IPS-18c (cell line): ENCODE data around the gene C2orf74.
"Not testable (repeated sequence)": the region's sequence is repeated elsewhere in the genome, so short reads cannot be mapped to it uniquely, and the experiment has no call there.

ENCODE experiments used
- H3K4me3 ChIP-seq: 2 replicates; pipeline ENCODE4 v1.7.0; 2013; ENCODE audit warnings: low read depth, mild to moderate bottlenecking, low read length, moderate library complexity; ENCODE audit not compliant: insufficient read depth
- H3K9me3 ChIP-seq: one replicate; pipeline ENCODE4 v1.6.1; 2013; ENCODE audit warnings: mild to moderate bottlenecking, low read length, moderate library complexity; ENCODE audit not compliant: control insufficient read depth, insufficient read depth

C2orf74 gene

GRCh38 chr2:61162721-61163120 lies 733 bp downstream of the C2orf74 start:
- H3K4me3 ChIP-seq = no peak overlapping the region
- H3K9me3 ChIP-seq = no peaks in the 10 kb centered on the region

DNA sequence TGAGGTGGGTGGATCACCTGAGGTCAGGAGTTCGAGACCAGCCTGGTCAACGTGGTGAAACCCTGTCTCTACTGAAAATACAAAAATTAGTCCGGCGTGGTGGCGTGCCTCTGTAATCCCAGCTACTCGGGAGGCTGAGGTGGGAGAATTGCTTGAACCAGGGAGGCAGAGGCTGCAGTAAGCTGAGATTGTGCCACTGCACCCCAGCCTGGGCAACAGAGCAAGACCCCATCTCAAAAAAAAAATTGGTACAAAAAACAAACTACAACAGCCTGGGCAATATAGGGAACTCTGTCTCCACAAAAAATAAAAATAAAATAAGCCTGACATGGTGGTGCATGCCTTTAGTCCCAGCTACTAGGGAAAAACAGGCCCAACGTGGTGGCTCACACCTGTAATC lies 3.1 kb downstream of the C2orf74 start:
- not testable (repeated sequence) for H3K4me3 ChIP-seq, H3K9me3 ChIP-seq

GRCh38 chr2:61165946-61166345 lies 4.0 kb downstream of the C2orf74 start:
- H3K9me3 ChIP-seq = no peaks in the 10 kb centered on the region
- no peak overlapping the region for H3K4me3 ChIP-seq

DNA sequence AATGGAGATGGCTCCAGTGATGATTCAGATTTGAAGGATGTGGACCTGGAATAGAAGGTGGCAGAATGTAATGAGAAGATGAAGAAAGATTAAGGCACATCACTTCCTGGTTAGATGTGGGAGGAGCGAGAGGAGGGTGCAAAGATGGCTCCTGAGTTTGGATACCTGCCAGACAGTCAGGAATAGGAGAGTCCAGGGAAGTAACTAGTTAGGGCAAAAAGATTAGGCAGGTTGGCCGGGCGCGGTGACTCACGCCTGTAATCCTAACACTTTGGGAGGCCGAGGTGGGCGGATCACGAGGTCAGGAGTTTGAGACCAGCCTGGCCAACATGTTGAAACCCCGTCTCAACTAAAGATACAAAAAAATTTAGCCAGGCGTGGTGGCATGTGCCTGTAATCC lies 5.6 kb downstream of the C2orf74 start:
- no peaks in the 10 kb centered on the region for H3K9me3 ChIP-seq
- H3K4me3 ChIP-seq = no peak overlapping the region

GRCh38 chr2:61172671-61173070 lies 10.7 kb downstream of the C2orf74 start:
- H3K4me3 ChIP-seq = no peak overlapping the region
- no peaks in the 10 kb centered on the region for H3K9me3 ChIP-seq

- Histone ChIP-seq H3K4me3 (no peak overlapping the region), H3K9me3 (no peaks in the 10 kb centered on the region)
Observed at GRCh38 chr2:61173116-61173515, 11.1 kb downstream of the C2orf74 start.

DNA sequence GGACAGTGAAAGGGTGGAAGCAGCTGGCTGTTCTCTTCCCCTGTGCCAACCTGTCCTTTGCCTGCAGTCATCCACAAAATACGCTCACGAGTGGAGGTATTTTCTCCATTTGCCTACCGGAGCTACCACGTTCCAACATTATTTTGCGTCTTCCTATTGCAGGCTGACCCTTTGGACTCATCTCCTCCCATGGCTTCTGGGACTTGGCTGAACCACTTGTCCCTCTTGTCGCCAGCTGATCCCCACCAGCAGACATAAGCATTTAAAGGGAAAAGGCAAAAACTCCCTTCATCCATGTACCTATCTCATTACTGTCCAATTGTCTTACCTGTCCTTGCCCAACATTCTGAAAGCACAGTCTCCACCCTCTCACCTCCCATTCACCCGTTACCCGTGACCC lies 13.0 kb downstream of the C2orf74 start:
- no peaks in the 10 kb centered on the region for H3K9me3 ChIP-seq
- H3K4me3 ChIP-seq = no peak overlapping the region

- no peaks in the 10 kb centered on the region for H3K9me3 ChIP-seq
Observed at GRCh38 chr2:61176755-61177726, 15.1 kb downstream of the C2orf74 start.

GRCh38 chr2:61177727-61178549 lies 15.9 kb downstream of the C2orf74 start:
- H3K4me3 ChIP-seq = peak overlapping the region; percentile 64
- H3K9me3 ChIP-seq = no peaks in the 10 kb centered on the region

More at GRCh38 chr2:61176755-61177726, 15.1 kb downstream of the C2orf74 start:
- H3K4me3 ChIP-seq = peak overlapping the region; percentile 64

- H3K4me3 ChIP-seq = peak overlapping the region; percentile 26
- H3K9me3 ChIP-seq = no peaks in the 10 kb centered on the region
Observed at GRCh38 chr2:61178603-61179545, 16.9 kb downstream of the C2orf74 start.

- no peak overlapping the region for H3K4me3 ChIP-seq
- no peaks in the 10 kb centered on the region for H3K9me3 ChIP-seq
Observed at GRCh38 chr2:61179701-61180639, 18.0 kb downstream of the C2orf74 start.

DNA sequence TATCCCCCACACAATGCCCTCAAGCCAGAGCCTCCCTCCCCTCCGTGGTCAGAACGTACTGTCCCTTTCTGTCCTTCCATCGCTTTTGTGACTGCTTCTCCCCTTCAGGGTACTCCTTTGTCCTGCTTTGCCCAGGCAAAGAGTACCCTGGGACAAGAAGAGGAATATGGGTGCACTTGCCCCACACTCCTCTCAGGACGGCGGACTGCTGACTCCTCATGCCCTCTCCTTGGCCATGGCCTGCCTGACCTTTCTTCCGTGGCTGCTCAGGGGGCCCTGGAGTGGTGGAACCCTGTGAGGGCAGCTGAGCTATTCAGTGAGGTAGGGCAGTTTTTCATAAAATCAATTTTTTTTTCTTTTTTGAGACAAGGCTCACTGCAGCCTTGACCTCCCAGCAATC lies 18.7 kb downstream of the C2orf74 start:
- H3K4me3 ChIP-seq = no peak overlapping the region
- H3K9me3 ChIP-seq = no peaks in the 10 kb centered on the region

DNA sequence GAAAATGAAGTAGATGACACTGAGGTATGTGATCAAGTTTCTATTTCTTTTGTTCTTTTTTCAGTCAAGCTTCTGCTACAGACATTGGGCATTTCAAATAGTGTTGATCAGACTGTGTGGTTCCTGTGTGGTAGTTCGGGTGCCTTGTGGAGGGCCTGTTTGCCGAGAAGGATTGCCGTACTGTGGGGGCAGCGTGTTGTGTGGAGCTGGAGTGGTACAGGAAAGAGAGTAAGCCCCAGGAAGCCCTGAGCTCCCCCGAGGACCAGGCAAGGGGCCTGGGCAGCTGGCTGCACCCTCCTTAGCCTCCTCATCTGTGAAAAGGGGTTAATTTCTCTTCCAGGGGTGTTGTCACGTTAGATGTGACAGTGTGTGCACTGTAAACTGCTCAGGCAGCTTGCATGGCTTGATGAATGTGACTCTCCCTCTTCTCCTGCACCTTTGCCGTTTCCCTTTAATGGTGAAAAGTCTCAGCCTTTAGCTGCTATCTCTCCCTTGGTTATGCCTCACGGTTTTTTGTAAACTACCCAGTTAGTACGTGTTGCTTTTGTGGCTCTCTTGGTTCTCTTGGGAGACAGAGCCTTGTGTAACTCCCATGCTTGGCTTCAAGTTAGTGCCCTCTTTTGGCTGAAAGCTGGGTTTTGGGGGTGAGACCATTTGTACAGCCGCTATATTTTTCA lies 19.5 kb downstream of the C2orf74 start:
- no peak overlapping the region for H3K4me3 ChIP-seq
- H3K9me3 ChIP-seq = no peaks in the 10 kb centered on the region

DNA sequence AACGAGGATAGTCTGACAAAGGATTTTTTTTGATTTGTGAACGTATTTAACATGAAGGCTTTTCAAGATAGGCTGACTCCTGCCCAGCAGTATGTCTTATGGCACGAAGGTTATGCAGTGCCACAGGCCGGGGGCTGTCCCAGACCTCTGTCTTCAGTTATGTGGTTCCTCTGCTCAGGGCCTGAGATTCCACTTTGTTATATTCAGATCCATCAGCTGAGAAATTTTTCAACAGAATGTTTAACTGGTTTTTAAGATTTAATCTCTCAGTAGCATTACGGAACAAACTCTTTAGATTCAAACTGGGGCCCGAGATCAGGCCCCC lies 20.0 kb downstream of the C2orf74 start:
- H3K4me3 ChIP-seq = no peak overlapping the region
- no peaks in the 10 kb centered on the region for H3K9me3 ChIP-seq

DNA sequence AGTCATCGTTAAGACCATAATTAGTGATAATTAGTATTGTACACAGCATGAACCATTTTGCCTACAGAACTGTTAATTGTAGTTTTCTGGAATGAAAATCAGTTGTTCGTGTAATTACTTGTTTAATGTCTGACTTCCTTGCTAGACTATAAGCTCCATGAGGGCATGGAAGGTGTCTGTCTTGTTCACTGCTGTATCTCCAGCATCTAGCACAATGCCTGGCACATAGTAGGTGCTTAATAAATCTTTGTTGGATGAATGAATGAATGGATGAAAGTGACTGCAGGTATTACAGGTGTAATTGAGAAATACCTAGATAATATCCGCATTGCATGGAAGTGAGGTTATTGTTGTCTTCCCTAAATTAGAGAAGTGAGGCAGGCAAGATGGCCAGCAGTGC lies 21.8 kb downstream of the C2orf74 start:
- Histone ChIP-seq H3K4me3 (no peak overlapping the region), H3K9me3 (no peaks in the 10 kb centered on the region)

- Histone ChIP-seq H3K9me3 (no peaks in the 10 kb centered on the region), H3K4me3 (no peak overlapping the region)
Observed at GRCh38 chr2:61184263-61184662, 22.3 kb downstream of the C2orf74 start.
